HG03103 (cell line): Measurements from ENCODE around the gene OAS3.

Experiments
- ATAC-seq: cut with Tn5 transposase; IDR thresholded peaks from one replicate; pipeline ENCODE4 v1.9.1; 2021; ENCODE audit warnings: low read depth; ENCODE audit not compliant: unreplicated experiment

The OAS3 gene

GRCh38 chr12:113006206-113006605, 67.9 kb downstream of the OAS3 start:
- ATAC-seq: no peak

GRCh38 chr12:113006641-113007040, 68.4 kb downstream of the OAS3 start:
- no peak for ATAC-seq

- ATAC-seq: no peak
Observed at GRCh38 chr12:113007166-113007565, 68.9 kb downstream of the OAS3 start.

- ATAC-seq: no peak
Observed at GRCh38 chr12:113010701-113011100, 72.4 kb downstream of the OAS3 start.

DNA sequence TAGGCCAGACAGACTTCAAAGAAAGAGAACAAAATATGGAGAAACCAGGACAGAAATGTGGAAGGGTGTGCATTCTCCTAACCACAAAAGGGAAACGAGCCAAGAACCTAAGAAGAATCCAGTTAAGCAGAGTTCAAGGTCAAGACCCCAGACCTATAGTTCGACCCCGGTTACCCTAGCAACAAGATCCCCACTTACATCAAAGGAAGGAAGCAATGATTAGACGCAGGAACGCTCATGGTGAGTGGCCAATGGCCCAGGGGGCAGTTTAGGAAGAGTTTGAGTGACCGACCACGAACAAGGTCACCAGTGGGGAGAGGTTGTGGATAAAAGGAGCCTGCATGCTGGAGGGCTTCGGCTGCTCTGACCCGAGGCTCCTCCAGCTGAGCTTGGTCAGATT, 76.3 kb downstream of the OAS3 start:
- ATAC-seq: no peak

DNA sequence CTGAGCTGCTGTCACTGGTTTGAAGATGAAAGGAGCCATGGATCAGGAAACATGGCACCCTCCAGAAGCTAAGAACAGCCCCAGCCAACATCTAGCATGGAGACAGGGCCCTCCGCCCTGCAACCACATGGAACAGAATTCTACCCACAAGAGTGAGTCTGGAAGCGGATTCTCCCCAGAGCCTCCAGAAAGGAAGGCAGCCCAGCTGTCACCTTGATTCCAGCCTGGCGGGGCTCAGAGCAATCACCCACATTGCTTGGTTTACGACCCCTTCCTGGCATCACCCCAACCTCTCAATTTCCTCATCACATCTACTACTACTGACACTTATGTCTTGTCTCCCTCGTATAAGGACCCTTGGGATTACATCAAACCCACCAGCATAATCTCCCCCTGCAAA, 78.5 kb downstream of the OAS3 start:
- ATAC-seq: no peak

- no peak for ATAC-seq
Observed at GRCh38 chr12:113019025-113019424, 80.8 kb downstream of the OAS3 start.

DNA sequence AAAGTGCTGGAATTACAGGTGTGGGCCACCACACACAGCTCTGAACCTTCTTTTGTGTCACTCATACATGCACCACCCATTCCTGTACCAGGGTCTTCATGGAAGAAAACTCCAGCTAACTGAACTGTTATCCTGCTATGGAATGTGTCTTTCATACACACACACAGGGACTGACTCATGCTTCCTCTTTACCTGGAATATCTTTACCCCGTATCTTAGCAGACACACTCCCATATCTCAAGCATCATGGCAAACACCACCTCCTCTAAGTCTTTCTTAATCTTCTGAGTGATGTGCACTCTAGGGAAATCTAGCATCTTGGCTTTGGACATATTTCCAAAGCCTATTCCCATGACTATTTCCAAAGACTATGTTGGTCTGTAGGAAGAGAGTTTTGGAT, 83.2 kb downstream of the OAS3 start:
- no peak for ATAC-seq
